ENCODE results near the gene PRKAR1B. TPM values are rescaled to one million over a fixed set of nuclear protein-coding genes. Genes with fewer than 3 reads are reported as not detected.

Gene PRKAR1B
- total RNA-seq, 1 experiment from 2014 or later = 14.1 TPM

DNA sequence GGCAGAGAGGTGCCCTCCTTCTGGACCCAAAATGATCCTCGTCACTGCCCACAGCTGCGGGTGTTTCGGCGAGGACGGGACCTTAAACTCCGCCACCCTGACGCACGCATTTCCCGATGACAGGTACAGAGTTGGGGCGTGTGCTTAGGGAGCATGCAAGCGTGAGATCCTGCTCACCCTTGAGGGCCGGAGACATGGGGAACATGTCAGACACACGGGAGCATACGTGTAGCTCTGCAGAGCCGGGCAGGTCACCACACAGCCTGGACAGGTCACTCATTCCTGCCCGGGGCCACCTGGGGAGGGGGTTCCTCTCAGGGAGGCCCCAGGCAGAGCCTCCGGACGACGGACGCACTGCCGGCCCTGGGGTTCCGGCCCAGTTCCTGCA lies 149.8 kb downstream of the PRKAR1B start (continued):
- TF ChIP-seq, protein P1, sequence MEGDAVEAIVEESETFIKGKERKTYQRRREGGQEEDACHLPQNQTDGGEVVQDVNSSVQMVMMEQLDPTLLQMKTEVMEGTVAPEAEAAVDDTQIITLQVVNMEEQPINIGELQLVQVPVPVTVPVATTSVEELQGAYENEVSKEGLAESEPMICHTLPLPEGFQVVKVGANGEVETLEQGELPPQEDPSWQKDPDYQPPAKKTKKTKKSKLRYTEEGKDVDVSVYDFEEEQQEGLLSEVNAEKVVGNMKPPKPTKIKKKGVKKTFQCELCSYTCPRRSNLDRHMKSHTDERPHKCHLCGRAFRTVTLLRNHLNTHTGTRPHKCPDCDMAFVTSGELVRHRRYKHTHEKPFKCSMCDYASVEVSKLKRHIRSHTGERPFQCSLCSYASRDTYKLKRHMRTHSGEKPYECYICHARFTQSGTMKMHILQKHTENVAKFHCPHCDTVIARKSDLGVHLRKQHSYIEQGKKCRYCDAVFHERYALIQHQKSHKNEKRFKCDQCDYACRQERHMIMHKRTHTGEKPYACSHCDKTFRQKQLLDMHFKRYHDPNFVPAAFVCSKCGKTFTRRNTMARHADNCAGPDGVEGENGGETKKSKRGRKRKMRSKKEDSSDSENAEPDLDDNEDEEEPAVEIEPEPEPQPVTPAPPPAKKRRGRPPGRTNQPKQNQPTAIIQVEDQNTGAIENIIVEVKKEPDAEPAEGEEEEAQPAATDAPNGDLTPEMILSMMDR (IDR thresholded peaks at IDR 0.05 in 2 of 3, conservative IDR thresholded peaks at IDR 0.05 in 1 of 3; ENCODE audit: borderline replicate concordance in 1 of 3, insufficient read depth in 1 of 3, low read depth in 2 of 3, low read length in 2 of 3) = no peak
- TF ChIP-seq TCF7L2 (IDR thresholded peaks at IDR 0.05; ENCODE audit: borderline replicate concordance, extremely low read depth, insufficient read depth, insufficient read length) = no peak
- TF ChIP-seq ATF3 (IDR thresholded peaks at IDR 0.05) = no peak
- no peak for TF ChIP-seq SIN3A (IDR thresholded peaks at IDR 0.05; ENCODE audit: low read depth)

- Histone ChIP-seq H3K9me3 (ENCODE audit: control insufficient read depth in 1 of 2, insufficient read depth in 1 of 2, low read depth in 1 of 2, low read length in 2 of 2) (no peaks in the 10 kb centered on the region), H3K4me1 (ENCODE audit: control insufficient read depth in 1 of 2, insufficient read depth in 2 of 2, low read length in 2 of 2) (no peaks in the 10 kb centered on the region), H2AFZ (ENCODE audit: low read depth, low read length, poor library complexity, severe bottlenecking) (no peak overlapping the region), H3K27ac (ENCODE audit: low read depth, low read length) (no peak overlapping the region), H3K9me2 (ENCODE audit: insufficient read depth) (no peaks in the 10 kb centered on the region), H3K4me2 (ENCODE audit: low read length) (no peak overlapping the region), H3K9ac (ENCODE audit: low read length) (no peak overlapping the region), H3K4me3 (replicated peaks in 1 of 2; ENCODE audit: low read depth in 1 of 2, low read length in 2 of 2) (no peak overlapping the region), H4K20me1 (ENCODE audit: insufficient read depth) (no peaks in the 10 kb centered on the region), H3K27me3 (ENCODE audit: insufficient read depth, low read length) (no peaks in the 10 kb centered on the region), H3K79me2 (ENCODE audit: insufficient read depth, low read length) (no peaks in the 10 kb centered on the region), H3K36me3 (ENCODE audit: control insufficient read depth in 1 of 2, insufficient read depth in 2 of 2, low read length in 2 of 2) (no peaks in the 10 kb centered on the region)
- TF ChIP-seq ZNF274 (IDR thresholded peaks at IDR 0.05; ENCODE audit: low read depth, low read length) = no peak
- no peak for TF ChIP-seq CBX3 (IDR thresholded peaks at IDR 0.05; ENCODE audit: low read depth)
- TF ChIP-seq, protein P1 (IDR thresholded peaks at IDR 0.05 in 2 of 3, conservative IDR thresholded peaks at IDR 0.05 in 1 of 3; ENCODE audit: borderline replicate concordance in 1 of 3, insufficient read depth in 1 of 3, low read depth in 2 of 3, low read length in 2 of 3) = no peak
- no peak for TF ChIP-seq SIN3A (IDR thresholded peaks at IDR 0.05; ENCODE audit: low read depth)
- TF ChIP-seq POLR2A (IDR thresholded peaks at IDR 0.05; ENCODE audit: borderline replicate concordance, extremely low read depth, insufficient read depth, insufficient read length) = no peak
- no peak for TF ChIP-seq ATF3 (IDR thresholded peaks at IDR 0.05)
- RAD21 ChIA-PET (ENCODE audit: low non-redundant PET in 1 of 2, low total read pairs in 2 of 2, uncharacterized antibody in 2 of 2, unreplicated experiment in 2 of 2) = no interaction called here
- no TSS peak for BruUV-seq (replicated peaks)
- DNase-seq (ENCODE audit: low read depth, low spot score) (no peak), ATAC-seq (no peak)
- CTCF ChIA-PET = no interaction called here
- intact Hi-C loops (cut with micrococcal nuclease) = no loop called here
- POLR2A ChIA-PET = no interaction called here
These were observed 150.4 kb downstream of the PRKAR1B start for GRCh38 chr7:576524-577277.

Measured in HCT116 (cell line).